GM12801 (cell line): ENCODE results near the gene HNRNPA2B1.

ENCODE experiments used
- CTCF ChIP-seq: IDR thresholded peaks from one replicate; pipeline ENCODE4 v1.5.1; 2011; ENCODE audit warnings: control low read depth; ENCODE audit not compliant: insufficient read length; ENCODE audit errors: extremely low read depth

HNRNPA2B1 gene

DNA sequence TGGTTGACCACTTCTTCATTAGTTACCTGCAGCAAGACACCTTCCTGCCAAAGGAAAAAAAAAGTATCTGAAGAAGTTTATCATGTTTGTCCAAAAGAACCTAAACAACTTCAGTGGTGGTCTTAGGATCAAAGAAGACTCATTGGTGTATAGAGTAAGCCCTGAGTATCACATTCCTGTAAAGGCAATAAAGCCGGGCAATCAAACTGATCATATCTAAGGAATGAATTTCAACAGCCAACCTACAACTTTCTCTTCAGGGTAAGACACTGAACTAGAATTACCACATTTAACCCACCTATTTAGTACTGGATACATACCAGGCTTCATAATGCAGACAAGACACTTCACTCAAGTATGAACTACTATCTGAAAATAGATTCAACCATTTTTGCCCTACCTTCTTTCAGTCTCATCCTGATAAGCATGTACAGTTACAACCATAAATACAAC lies 10.1 kb downstream of the HNRNPA2B1 start:
- no peak for TF ChIP-seq CTCF

GRCh38 chr7:26189697-26190096 lies 10.8 kb downstream of the HNRNPA2B1 start:
- TF ChIP-seq CTCF: no peak

DNA sequence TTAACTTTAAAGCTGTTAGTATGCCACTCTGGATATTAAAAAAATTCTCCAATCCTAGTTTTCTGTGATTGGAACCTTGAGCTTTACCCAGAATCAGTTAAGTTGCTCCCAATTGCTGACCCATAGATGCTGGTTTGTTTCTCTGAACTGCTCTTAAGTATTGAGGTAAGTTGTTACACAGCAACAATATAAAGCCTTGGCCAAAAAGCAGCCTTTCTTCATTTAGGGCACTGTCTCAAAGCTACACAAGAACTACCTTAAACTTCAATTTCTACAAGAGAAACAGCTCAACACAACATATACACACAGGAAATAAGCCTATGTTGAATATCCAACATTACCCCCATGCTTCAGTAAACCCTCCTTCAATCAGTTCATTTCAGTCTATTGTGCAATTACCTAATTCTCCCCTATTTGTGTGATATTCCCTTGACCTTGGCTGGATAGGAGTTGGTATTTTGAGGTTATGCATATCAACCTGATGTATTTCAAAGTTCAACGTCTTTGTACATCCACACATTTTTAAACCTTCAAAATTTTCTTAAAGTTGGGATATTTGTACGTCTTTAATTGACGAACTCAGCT lies 11.5 kb downstream of the HNRNPA2B1 start:
- TF ChIP-seq CTCF: no peak

DNA sequence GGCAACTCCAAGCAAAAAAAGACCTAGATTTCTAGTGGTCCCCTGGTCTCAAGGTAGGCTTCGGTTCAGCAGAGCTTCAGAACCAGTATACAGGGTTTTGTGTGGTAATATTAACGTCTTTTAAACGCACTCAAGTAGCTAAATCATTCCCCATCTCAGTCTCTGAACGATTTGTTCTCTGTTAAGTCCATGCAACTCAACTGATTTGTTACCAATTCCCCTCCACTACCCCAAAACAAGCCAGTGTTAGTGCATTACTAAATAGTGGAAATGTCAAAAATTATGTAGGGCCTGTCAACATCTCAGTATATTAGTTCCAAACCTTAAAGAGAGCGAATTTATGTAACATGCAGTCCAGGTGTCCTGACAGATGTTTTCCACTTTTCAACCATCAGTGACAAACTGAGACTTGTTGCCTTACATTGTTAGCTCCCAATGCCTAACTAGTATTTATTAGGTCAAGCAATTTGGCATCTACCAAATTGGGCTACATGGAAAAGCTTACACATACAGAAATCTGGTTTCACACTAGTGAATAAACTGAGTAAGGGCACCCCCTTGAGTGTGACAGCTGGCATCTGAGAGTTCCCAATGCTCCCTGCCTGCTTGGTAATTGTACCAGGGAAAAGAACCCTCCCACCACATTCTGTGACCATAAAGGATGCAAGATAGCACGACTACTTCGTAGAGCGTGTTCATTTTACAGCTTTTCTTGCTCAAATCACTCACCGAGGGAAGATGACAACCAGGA lies 12.2 kb downstream of the HNRNPA2B1 start:
- no peak for TF ChIP-seq CTCF

DNA sequence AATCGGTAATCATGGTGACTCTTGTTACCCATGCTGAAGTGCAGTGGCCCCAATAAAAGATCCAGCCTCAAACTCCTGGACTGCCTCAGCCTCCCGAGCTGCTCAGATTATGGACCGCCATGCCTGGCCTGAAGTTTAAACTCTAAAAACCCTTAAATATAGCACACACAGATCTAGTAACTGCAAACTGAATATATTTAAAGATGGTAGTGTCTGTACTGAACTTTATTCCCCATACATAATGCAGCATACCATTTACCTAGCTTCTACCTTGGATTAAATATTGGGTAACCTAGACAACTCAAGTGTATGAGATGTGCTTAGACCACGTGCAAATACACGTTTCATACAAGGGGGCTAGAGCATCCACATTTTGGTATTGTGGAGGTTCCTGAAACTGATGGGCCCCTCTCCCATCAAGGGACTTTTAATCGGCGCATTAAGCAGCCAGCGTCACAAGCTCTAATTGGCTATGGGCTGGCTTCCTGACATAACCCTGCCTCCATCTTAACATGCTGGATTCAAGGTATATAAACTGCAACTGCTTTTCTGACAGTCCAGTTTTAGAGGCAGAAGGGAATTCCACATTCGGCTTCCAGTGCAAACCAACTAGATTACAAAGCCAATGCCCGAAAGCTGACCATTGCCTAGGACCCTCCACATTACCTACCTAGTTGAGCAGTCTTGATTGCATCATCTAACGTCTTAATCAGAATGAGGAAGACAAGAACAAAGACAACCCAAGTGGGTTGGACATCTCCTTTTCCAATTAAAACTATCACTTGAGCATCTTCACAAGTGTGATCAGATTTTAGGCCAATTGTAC lies 13.0 kb downstream of the HNRNPA2B1 start:
- no peak for TF ChIP-seq CTCF

GRCh38 chr7:26186364-26187311 lies 13.9 kb downstream of the HNRNPA2B1 start:
- no peak for TF ChIP-seq CTCF

- TF ChIP-seq CTCF: no peak
These were observed 14.7 kb downstream of the HNRNPA2B1 start for GRCh38 chr7:26185844-26186180.
